ENCODE measurements around the gene HEMK1.

HEMK1 gene

GRCh38 chr3:50549226-50549625 is 20.1 kb upstream of the HEMK1 start:
- no peak for DNase-seq

GRCh38 chr3:50550079-50550736 is 19.1 kb upstream of the HEMK1 start:
- DNase-seq, result no peak

GRCh38 chr3:50551054-50551659 is 18.2 kb upstream of the HEMK1 start:
- DNase-seq, result no peak

- DNase-seq, result no peak
Measured at GRCh38 chr3:50551681-50552435, 17.5 kb upstream of the HEMK1 start.

- DNase-seq, result no peak
Measured at GRCh38 chr3:50552598-50552997, 16.7 kb upstream of the HEMK1 start.

GRCh38 chr3:50554553-50554952 is 14.8 kb upstream of the HEMK1 start:
- DNase-seq, result no peak

GRCh38 chr3:50557106-50557505 is 12.2 kb upstream of the HEMK1 start:
- DNase-seq, result no peak

- no peak for DNase-seq
Measured at GRCh38 chr3:50557915-50558314, 11.4 kb upstream of the HEMK1 start.

- DNase-seq, result no peak
Measured at GRCh38 chr3:50559702-50560101, 9.6 kb upstream of the HEMK1 start.

GRCh38 chr3:50562861-50563260 is 6.5 kb upstream of the HEMK1 start:
- DNase-seq, result no peak

- no peak for DNase-seq
Measured at GRCh38 chr3:50563867-50564266, 5.5 kb upstream of the HEMK1 start.

GRCh38 chr3:50564321-50564720 is 5.0 kb upstream of the HEMK1 start:
- no peak for DNase-seq

GRCh38 chr3:50567011-50567385 is 2.3 kb upstream of the HEMK1 start:
- no peak for DNase-seq

GRCh38 chr3:50567386-50568167 is 1.7 kb upstream of the HEMK1 start, which contains the start of gene C3orf18:
TSS of gene C3orf18 (minus strand) at chr3:50567747. CDS start at chr3:50565699, 2,048 bp downstream.
- DNase-seq, result peak in 1 of 2 experiments; percentile 35

- DNase-seq, result no peak
Measured at GRCh38 chr3:50570508-50571279, 1.4 kb downstream of the HEMK1 start.

- DNase-seq, result no peak
Measured at GRCh38 chr3:50571486-50571885, 2.2 kb downstream of the HEMK1 start.

- no peak for DNase-seq
Measured at GRCh38 chr3:50572158-50572557, 2.8 kb downstream of the HEMK1 start.

- DNase-seq, result no peak
Measured at GRCh38 chr3:50572801-50573371, 3.6 kb downstream of the HEMK1 start.

GRCh38 chr3:50573566-50574443 is 4.5 kb downstream of the HEMK1 start:
- DNase-seq, result no peak

GRCh38 chr3:50574444-50574831 is 5.1 kb downstream of the HEMK1 start:
- no peak for DNase-seq

- DNase-seq, result no peak
Measured at GRCh38 chr3:50575372-50575771, 6.0 kb downstream of the HEMK1 start.
